AG09319 (cell line): ENCODE results near the gene MXRA7.

Source experiments
- DNase-seq: peaks from one replicate; pipeline ENCODE4 v3.0.0-alpha.2; 2010; ENCODE audit warnings: low read depth; ENCODE audit errors: extremely low read depth
- CTCF ChIP-seq: IDR thresholded peaks from 2 replicates; pipeline ENCODE4 v1.5.1; 2011; ENCODE audit warnings: low read depth, mild to moderate bottlenecking, inconsistent platforms, low read length, moderate library complexity

Gene MXRA7

GRCh38 chr17:76710863-76711611 is at the start of gene MXRA7:
Gene MXRA7 (minus strand): TSS chr17:76710965. CDS start chr17:76710946, 19 bp downstream.
- no peak for DNase-seq

GRCh38 chr17:76758570-76758969 is 47.8 kb upstream of the MXRA7 start:
- no peak for DNase-seq
- TF ChIP-seq CTCF = no peak

More at GRCh38 chr17:76710863-76711611, at the start of gene MXRA7:
- TF ChIP-seq CTCF = no peak

- no peak for DNase-seq
- TF ChIP-seq CTCF = no peak
These were observed 46.5 kb upstream of the MXRA7 start for GRCh38 chr17:76757256-76757655.

- no peak for DNase-seq
- no peak for TF ChIP-seq CTCF
These were observed 44.5 kb upstream of the MXRA7 start for GRCh38 chr17:76755285-76755684.

- TF ChIP-seq CTCF = no peak
- no peak for DNase-seq
These were observed 42.5 kb upstream of the MXRA7 start for GRCh38 chr17:76753061-76753961.

- no peak for TF ChIP-seq CTCF
These were observed 41.2 kb upstream of the MXRA7 start for GRCh38 chr17:76752006-76752405.

GRCh38 chr17:76751416-76751993 is 40.7 kb upstream of the MXRA7 start:
- no peak for DNase-seq

More at GRCh38 chr17:76752006-76752405, 41.2 kb upstream of the MXRA7 start:
- no peak for DNase-seq

More at GRCh38 chr17:76751416-76751993, 40.7 kb upstream of the MXRA7 start:
- TF ChIP-seq CTCF = no peak
